H1 (cell line): Measurements from ENCODE around the gene CCNYL1. TPM values are rescaled to one million over a fixed set of nuclear protein-coding genes. Genes with fewer than 3 reads are reported as not detected.

Experiments used
- polyA plus RNA-seq, 7 experiments: library from polyadenylated mRNA; depleted of rRNA in 3 of 7; stranded (reverse) in 5 of 7; unstranded in 2 of 7; fragments of >200 nt in 5 of 7; fragments of 200-250 nt in 2 of 7; gene quantifications; 1 replicate in 5 of 7; 2 replicates in 1 of 7; 4 replicates in 1 of 7; pipeline versions ENCODE4 v1.2.1 to v1.2.3, GENCODE V29; 2011 to 2013; ENCODE audit warnings: missing spikeins in 2 of 7, mixed read lengths in 2 of 7
- total RNA-seq: library from RNA; stranded (reverse); fragmentation: NEBNext Ultra II Directional; extraction: Animal tissue kit (Norgen Biotek cat#: 25700); gene quantifications from 2 replicates; pipeline ENCODE4 v1.2.1, GENCODE V29; 2021
- TF ChIP-seq, protein P1 (sequence below): IDR thresholded peaks from 2 replicates; pipeline ENCODE4 v1.6.1; 2012; ENCODE audit warnings: low read length, inconsistent platforms

The CCNYL1 gene
- total and polyA plus RNA-seq, 2 of the 8 experiments (the other 6 are each of a cell fraction or from before 2014, with no cell fraction given): 13.3 to 35.4 TPM

DNA sequence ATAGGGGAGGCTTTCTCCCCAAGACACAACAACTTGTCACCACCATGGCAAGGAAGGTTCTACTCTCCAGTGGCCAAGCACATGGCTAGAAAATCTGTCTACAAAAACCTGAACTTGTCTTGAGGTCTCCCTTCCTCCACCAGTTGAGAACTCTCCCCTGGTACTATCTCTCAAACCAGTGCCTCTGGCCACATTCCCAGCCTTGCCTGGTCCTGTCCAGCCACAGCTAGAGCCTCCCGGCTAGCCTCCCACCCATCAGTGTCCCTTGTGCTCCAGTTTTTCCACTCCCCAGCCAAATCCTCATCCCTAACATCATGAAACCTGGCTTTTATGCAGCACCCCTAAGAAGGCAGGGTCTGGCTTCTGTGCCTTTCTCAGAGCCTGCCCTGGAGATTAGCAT, 79.5 kb downstream of the CCNYL1 start (continued):
- TF ChIP-seq, protein P1, sequence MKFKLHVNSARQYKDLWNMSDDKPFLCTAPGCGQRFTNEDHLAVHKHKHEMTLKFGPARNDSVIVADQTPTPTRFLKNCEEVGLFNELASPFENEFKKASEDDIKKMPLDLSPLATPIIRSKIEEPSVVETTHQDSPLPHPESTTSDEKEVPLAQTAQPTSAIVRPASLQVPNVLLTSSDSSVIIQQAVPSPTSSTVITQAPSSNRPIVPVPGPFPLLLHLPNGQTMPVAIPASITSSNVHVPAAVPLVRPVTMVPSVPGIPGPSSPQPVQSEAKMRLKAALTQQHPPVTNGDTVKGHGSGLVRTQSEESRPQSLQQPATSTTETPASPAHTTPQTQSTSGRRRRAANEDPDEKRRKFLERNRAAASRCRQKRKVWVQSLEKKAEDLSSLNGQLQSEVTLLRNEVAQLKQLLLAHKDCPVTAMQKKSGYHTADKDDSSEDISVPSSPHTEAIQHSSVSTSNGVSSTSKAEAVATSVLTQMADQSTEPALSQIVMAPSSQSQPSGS: no peak
